ENCODE data around the gene ACY1.

The ACY1 gene

GRCh38 chr3:51945926-51946705 is 37.2 kb upstream of the ACY1 start:
- no peak for DNase-seq (ENCODE audit: low read depth, low spot score)

- no peak for DNase-seq (ENCODE audit: low read depth, low spot score)
Observed at GRCh38 chr3:51946796-51947195, 36.5 kb upstream of the ACY1 start.

- no peak for DNase-seq (ENCODE audit: low read depth, low spot score)
Observed at GRCh38 chr3:51947215-51947900, 36.0 kb upstream of the ACY1 start.

GRCh38 chr3:51948016-51948580 is 35.2 kb upstream of the ACY1 start:
- DNase-seq (ENCODE audit: low read depth, low spot score): no peak

- no peak for DNase-seq (ENCODE audit: low read depth, low spot score)
Observed at GRCh38 chr3:51949121-51949520, 34.2 kb upstream of the ACY1 start.

GRCh38 chr3:51950899-51951298 is 32.4 kb upstream of the ACY1 start:
- no peak for DNase-seq (ENCODE audit: low read depth, low spot score)

GRCh38 chr3:51953445-51953844 is 29.9 kb upstream of the ACY1 start:
- no peak for DNase-seq (ENCODE audit: low read depth, low spot score)

- no peak for DNase-seq (ENCODE audit: low read depth, low spot score)
Observed at GRCh38 chr3:51954105-51954504, 29.2 kb upstream of the ACY1 start.

- DNase-seq (ENCODE audit: low read depth, low spot score): no peak
Observed at GRCh38 chr3:51954713-51955112, 28.6 kb upstream of the ACY1 start.

- DNase-seq (ENCODE audit: low read depth, low spot score): no peak
Observed at GRCh38 chr3:51955175-51955892, 28.0 kb upstream of the ACY1 start, which contains the start of gene GPR62. GPR62 (plus strand) TSS chr3:51955381; CDS start chr3:51955653, 272 bp downstream.

GRCh38 chr3:51955893-51956770 is 27.2 kb upstream of the ACY1 start:
- peak; percentile 84 for DNase-seq (ENCODE audit: low read depth, low spot score)

GRCh38 chr3:51957520-51958205 is 25.7 kb upstream of the ACY1 start:
- no peak for DNase-seq (ENCODE audit: low read depth, low spot score)

- no peak for DNase-seq (ENCODE audit: low read depth, low spot score)
Observed at GRCh38 chr3:51958603-51959521, 24.5 kb upstream of the ACY1 start.

GRCh38 chr3:51959651-51960050 is 23.7 kb upstream of the ACY1 start:
- DNase-seq (ENCODE audit: low read depth, low spot score): no peak

- DNase-seq (ENCODE audit: low read depth, low spot score): no peak
Observed at GRCh38 chr3:51960386-51960785, 22.9 kb upstream of the ACY1 start.

GRCh38 chr3:51961011-51961410 is 22.3 kb upstream of the ACY1 start:
- no peak for DNase-seq (ENCODE audit: low read depth, low spot score)

- no peak for DNase-seq (ENCODE audit: low read depth, low spot score)
Observed at GRCh38 chr3:51961602-51962569, 21.4 kb upstream of the ACY1 start.

GRCh38 chr3:51962854-51963530 is 20.3 kb upstream of the ACY1 start:
- DNase-seq (ENCODE audit: low read depth, low spot score): no peak

Data from astrocyte of the hippocampus (primary cell).